Measurements from ENCODE around the gene MMEL1.

GRCh38 chr1:2610036-2610959 is 22.5 kb downstream of the MMEL1 start:
- TF ChIP-seq, protein P1, sequence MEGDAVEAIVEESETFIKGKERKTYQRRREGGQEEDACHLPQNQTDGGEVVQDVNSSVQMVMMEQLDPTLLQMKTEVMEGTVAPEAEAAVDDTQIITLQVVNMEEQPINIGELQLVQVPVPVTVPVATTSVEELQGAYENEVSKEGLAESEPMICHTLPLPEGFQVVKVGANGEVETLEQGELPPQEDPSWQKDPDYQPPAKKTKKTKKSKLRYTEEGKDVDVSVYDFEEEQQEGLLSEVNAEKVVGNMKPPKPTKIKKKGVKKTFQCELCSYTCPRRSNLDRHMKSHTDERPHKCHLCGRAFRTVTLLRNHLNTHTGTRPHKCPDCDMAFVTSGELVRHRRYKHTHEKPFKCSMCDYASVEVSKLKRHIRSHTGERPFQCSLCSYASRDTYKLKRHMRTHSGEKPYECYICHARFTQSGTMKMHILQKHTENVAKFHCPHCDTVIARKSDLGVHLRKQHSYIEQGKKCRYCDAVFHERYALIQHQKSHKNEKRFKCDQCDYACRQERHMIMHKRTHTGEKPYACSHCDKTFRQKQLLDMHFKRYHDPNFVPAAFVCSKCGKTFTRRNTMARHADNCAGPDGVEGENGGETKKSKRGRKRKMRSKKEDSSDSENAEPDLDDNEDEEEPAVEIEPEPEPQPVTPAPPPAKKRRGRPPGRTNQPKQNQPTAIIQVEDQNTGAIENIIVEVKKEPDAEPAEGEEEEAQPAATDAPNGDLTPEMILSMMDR (IDR thresholded peaks at IDR 0.05; ENCODE audit: poor library complexity, severe bottlenecking): no peak
- TF ChIP-seq TAF1 (IDR thresholded peaks at IDR 0.05; ENCODE audit: low read depth): no peak
